ENCODE measurements around the gene GPR162.
"Not testable (repeated sequence)": the region's sequence is repeated elsewhere in the genome, so short reads cannot be mapped to it uniquely, and the experiment has no call there.

Gene GPR162

GRCh38 chr12:6852651-6853354 is 31.2 kb downstream of the GPR162 start:
- no peak for ATAC-seq (replicated peaks)
- Mint-ChIP-seq H3K4me3 (peak overlapping the region; percentile 85 to 86), H3K36me3 (ENCODE audit: insufficient read depth) (peaks cover 42% of the 10 kb centered on the region), H3K9me3 (no peaks in the 10 kb centered on the region), H3K27me3 (no peaks in the 10 kb centered on the region), H3K4me1 (ENCODE audit: low read depth in 2 of 2) (peaks cover 23 to 24% of the 10 kb centered on the region in 2 donors), H3K27ac (peak overlapping the region; percentile 96 to 99)
- DNase-seq = peak in 2 of 3 experiments; percentile 22 to 25

GRCh38 chr12:6853626-6854025 is 32.0 kb downstream of the GPR162 start:
- H3K4me3 Mint-ChIP-seq = peak overlapping the region; percentile 85 to 86
- no peaks in the 10 kb centered on the region for H3K9me3 Mint-ChIP-seq
- no peak for ATAC-seq (replicated peaks)
- peaks cover 44% of the 10 kb centered on the region for H3K36me3 Mint-ChIP-seq (ENCODE audit: insufficient read depth)
- H3K27me3 Mint-ChIP-seq = no peaks in the 10 kb centered on the region
- no peak for DNase-seq
- H3K27ac Mint-ChIP-seq = peak overlapping the region; percentile 41 to 99
- peaks cover 23 to 24% of the 10 kb centered on the region in 2 donors for H3K4me1 Mint-ChIP-seq (ENCODE audit: low read depth in 2 of 2)

- Mint-ChIP-seq H3K9me3 (no peaks in the 10 kb centered on the region), H3K4me1 (ENCODE audit: low read depth in 2 of 2) (peaks cover 23 to 24% of the 10 kb centered on the region in 2 donors), H3K27ac (peak overlapping the region; percentile 41 to 73), H3K36me3 (ENCODE audit: insufficient read depth) (peaks cover 44% of the 10 kb centered on the region), H3K4me3 (peak overlapping the region; percentile 85 to 86), H3K27me3 (no peaks in the 10 kb centered on the region)
- DNase-seq = no peak
- no peak for ATAC-seq (replicated peaks)
These were observed 32.4 kb downstream of the GPR162 start for GRCh38 chr12:6854036-6854435.

- no peak overlapping the region for H3K4me3 Mint-ChIP-seq
These were observed 33.7 kb downstream of the GPR162 start for GRCh38 chr12:6855322-6855721.

DNA sequence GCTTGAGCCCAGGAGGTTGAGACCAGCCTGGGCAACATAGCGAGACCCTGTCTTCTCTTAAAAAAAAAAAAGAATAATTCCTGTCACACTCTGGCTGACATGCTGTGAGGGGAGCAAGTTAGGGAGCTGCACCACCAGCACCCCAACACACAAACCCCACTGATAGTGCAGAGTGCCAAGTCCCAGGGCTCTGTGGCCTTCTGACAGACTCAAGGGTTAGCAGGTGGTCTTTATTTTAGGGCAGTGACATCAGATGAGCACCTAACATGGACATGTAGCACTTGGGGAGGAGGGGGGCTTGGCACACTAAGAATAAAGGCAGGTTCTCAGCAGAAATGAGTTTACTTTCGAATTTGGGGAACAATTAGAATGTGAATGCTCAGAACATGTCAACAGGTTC is 37.2 kb downstream of the GPR162 start:
- Mint-ChIP-seq H3K36me3 (ENCODE audit: insufficient read depth) (peaks cover 42% of the 10 kb centered on the region), H3K27ac (no peak overlapping the region), H3K27me3 (no peaks in the 10 kb centered on the region), H3K4me3 (no peak overlapping the region), H3K4me1 (ENCODE audit: low read depth in 2 of 2) (peaks cover 4 to 7% of the 10 kb centered on the region in 2 donors), H3K9me3 (no peaks in the 10 kb centered on the region)
- DNase-seq = no peak
- no peak for ATAC-seq (replicated peaks)

More at GRCh38 chr12:6855322-6855721, 33.7 kb downstream of the GPR162 start:
- Mint-ChIP-seq H3K27me3 (no peaks in the 10 kb centered on the region), H3K27ac (no peak overlapping the region), H3K4me1 (ENCODE audit: low read depth in 2 of 2) (peaks cover 21 to 22% of the 10 kb centered on the region in 2 donors), H3K36me3 (ENCODE audit: insufficient read depth) (peaks cover 46% of the 10 kb centered on the region), H3K9me3 (no peaks in the 10 kb centered on the region)
- DNase-seq (no peak), ATAC-seq (replicated peaks) (no peak)

- H3K4me3 Mint-ChIP-seq = no peak overlapping the region
- no peaks in the 10 kb centered on the region for H3K27me3 Mint-ChIP-seq
- no peaks in the 10 kb centered on the region for H3K9me3 Mint-ChIP-seq
- no peak for ATAC-seq (replicated peaks)
- H3K27ac Mint-ChIP-seq = no peak overlapping the region
- peaks cover 0 to 3% of the 10 kb centered on the region in 2 donors for H3K4me1 Mint-ChIP-seq (ENCODE audit: low read depth in 2 of 2)
- no peak for DNase-seq
- peaks cover 42% of the 10 kb centered on the region for H3K36me3 Mint-ChIP-seq (ENCODE audit: insufficient read depth)
These were observed 38.5 kb downstream of the GPR162 start for GRCh38 chr12:6860116-6860515.

- H3K27me3 Mint-ChIP-seq = no peaks in the 10 kb centered on the region
- no peak for DNase-seq
- H3K36me3 Mint-ChIP-seq (ENCODE audit: insufficient read depth) = peaks cover 39% of the 10 kb centered on the region
- H3K4me3 Mint-ChIP-seq = no peak overlapping the region
- H3K4me1 Mint-ChIP-seq (ENCODE audit: low read depth in 2 of 2) = peaks cover 0 to 3% of the 10 kb centered on the region in 2 donors
- ATAC-seq (replicated peaks) = no peak
- H3K9me3 Mint-ChIP-seq = no peaks in the 10 kb centered on the region
- H3K27ac Mint-ChIP-seq = no peak overlapping the region
These were observed 39.3 kb downstream of the GPR162 start for GRCh38 chr12:6860942-6861341.

DNA sequence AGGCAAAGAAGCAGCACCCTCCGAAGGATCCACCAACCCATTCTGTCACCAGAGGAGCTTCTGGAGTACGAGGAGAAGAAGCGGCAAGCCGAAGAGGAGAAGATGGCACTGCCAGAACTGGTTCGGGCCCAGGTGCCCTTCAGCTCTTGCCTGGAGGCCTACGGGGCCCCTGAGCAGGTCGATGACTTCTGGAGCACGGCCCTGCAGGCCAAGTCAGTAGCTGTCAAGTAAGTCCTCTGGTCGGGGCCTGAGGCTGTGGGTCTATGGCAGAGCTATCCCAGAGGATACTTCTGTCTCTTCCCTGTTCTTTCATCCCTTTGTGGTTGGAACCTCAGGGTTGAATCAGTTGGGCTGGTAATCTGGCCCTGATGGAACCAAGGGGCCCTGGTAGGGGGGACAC is 39.8 kb downstream of the GPR162 start:
- Mint-ChIP-seq H3K9me3 (no peaks in the 10 kb centered on the region), H3K27me3 (no peaks in the 10 kb centered on the region), H3K27ac (no peak overlapping the region), H3K36me3 (ENCODE audit: insufficient read depth) (peaks cover 38% of the 10 kb centered on the region), H3K4me3 (no peak overlapping the region), H3K4me1 (ENCODE audit: low read depth in 2 of 2) (peaks cover 0 to 3% of the 10 kb centered on the region in 2 donors)
- ATAC-seq (replicated peaks) (no peak), DNase-seq (no peak)

DNA sequence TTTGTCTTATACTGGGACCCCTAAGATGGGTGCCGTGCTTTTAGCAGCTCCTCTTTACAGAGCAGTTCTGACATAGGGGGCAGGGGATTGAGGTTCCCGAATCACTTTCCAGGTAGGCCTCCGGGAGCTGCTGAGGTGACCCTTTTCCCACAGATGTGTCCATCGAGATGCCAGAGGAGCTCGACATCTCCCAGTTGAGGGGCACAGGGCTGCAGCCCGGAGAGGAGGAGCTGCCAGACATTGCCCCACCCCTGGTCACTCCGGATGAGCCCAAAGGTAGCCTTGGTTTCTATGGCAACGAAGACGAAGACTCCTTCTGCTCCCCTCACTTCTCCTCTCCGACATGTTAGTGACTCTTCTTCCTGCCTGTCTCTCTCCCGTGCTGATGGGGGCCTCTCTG is 41.4 kb downstream of the GPR162 start:
- Mint-ChIP-seq H3K36me3 (ENCODE audit: insufficient read depth) (peaks cover 29% of the 10 kb centered on the region), H3K27me3 (no peaks in the 10 kb centered on the region), H3K4me1 (ENCODE audit: low read depth in 2 of 2) (peaks cover under 1% of the 10 kb centered on the region in 2 donors), H3K9me3 (no peaks in the 10 kb centered on the region), H3K4me3 (no peak overlapping the region), H3K27ac (no peak overlapping the region)
- ATAC-seq (replicated peaks) (no peak), DNase-seq (no peak)

DNA sequence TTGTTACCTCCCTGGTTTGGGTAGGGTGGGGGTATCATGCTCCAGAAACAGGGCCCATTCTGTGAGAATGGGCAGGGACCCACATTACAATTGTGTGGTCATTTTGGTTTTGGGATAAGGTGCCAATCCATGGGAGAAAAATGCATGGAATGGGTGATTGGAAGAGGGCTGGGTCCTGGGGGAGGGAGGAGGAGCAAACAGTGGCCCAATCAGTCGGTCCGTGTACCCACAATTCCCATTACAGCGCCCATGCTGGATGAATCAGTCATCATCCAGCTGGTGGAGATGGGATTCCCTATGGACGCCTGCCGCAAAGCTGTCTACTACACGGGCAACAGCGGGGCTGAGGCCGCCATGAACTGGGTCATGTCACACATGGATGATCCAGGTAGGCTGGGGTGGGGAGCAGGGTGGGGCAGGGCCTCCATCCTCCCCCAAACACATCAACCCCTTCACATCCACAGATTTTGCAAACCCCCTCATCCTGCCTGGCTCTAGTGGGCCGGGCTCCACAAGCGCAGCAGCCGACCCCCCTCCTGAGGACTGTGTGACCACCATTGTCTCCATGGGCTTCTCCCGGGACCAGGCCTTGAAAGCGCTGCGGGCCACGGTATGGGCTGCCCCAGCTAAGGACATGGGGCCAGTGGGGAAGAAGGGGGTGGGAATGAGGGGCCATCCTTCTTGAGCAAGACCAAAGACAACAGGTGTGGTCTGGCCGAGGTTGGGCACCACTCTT is 42.1 kb downstream of the GPR162 start:
- Mint-ChIP-seq H3K4me1 (ENCODE audit: low read depth in 2 of 2) (peaks cover 8% of the 10 kb centered on the region in 2 donors), H3K4me3 (no peak overlapping the region), H3K36me3 (ENCODE audit: insufficient read depth) (peaks cover 36% of the 10 kb centered on the region), H3K27ac (no peak overlapping the region), H3K27me3 (no peaks in the 10 kb centered on the region), H3K9me3 (no peaks in the 10 kb centered on the region)
- DNase-seq (no peak), ATAC-seq (replicated peaks) (no peak)

DNA sequence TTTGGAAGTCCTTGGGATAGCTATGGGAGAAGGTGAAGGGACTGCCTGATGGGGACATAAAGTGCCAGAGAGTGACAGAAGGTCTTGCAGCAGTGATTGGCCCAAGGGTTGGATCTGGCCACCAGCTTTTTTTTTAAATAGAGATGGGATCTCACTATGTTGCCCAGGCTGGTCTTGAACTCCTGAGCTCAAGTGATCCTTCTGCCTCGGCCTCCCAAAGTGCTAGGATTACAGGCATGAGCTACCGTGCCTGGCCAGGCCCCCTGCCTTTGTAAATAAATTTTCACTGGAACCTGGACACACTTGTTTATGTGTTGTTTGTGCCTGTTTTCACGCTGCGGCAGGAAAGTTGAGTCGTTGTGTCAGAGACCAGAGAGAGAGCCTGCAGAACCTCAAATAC is 43.7 kb downstream of the GPR162 start:
- H3K27me3 Mint-ChIP-seq; ATAC-seq (replicated peaks); H3K9me3 Mint-ChIP-seq; DNase-seq: not testable (repeated sequence)
- H3K27ac Mint-ChIP-seq = peak overlapping the region; percentile 11 to 57
- peak overlapping the region in 1 of 2 donors; percentile 7 for H3K4me3 Mint-ChIP-seq
- peaks cover 33% of the 10 kb centered on the region for H3K36me3 Mint-ChIP-seq (ENCODE audit: insufficient read depth)
- peaks cover 19 to 20% of the 10 kb centered on the region in 2 donors for H3K4me1 Mint-ChIP-seq (ENCODE audit: low read depth in 2 of 2)

- ATAC-seq (replicated peaks) (no peak), DNase-seq (no peak)
- Mint-ChIP-seq H3K4me3 (peak overlapping the region; percentile 85 to 87), H3K4me1 (ENCODE audit: low read depth in 2 of 2) (peaks cover 29% of the 10 kb centered on the region in 2 donors), H3K36me3 (ENCODE audit: insufficient read depth) (peaks cover 36% of the 10 kb centered on the region), H3K27me3 (no peaks in the 10 kb centered on the region), H3K27ac (peak overlapping the region in 1 of 2 donors; percentile 89), H3K9me3 (no peaks in the 10 kb centered on the region)
These were observed 44.7 kb downstream of the GPR162 start for GRCh38 chr12:6866163-6866919.

DNA sequence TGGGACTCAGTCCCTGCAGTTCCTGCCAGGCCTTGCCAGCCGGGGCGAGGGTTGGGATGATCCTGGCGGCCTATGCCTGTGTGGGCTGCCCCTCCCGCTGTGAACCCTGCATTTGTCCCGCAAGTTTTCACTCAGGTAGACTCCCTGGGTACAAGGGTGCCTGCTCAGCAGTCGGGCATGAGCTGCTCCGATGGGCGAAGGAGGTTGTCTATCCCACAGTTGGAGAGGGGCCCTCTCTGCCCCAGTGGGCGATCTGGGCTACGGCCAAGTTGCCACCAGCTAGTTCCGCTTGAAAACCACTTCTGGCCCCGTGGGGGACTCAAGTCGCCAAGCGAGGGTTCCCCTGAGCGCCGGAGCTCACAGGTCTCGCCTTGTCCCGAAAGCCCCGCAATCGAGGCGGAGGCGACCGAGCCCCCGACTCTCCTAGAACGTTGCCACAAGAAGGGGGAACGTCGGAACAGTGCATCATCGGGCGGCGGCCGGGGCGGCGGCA is 45.3 kb downstream of the GPR162 start:
- peaks cover 31% of the 10 kb centered on the region for H3K36me3 Mint-ChIP-seq (ENCODE audit: insufficient read depth)
- H3K27ac Mint-ChIP-seq = peak overlapping the region; percentile 83 to 89

More for the DNA sequence above, 45.3 kb downstream of the GPR162 start:
- Mint-ChIP-seq H3K27me3 (no peaks in the 10 kb centered on the region), H3K4me3 (peak overlapping the region; percentile 85 to 87), H3K9me3 (no peaks in the 10 kb centered on the region), H3K4me1 (ENCODE audit: low read depth in 2 of 2) (peaks cover 33 to 35% of the 10 kb centered on the region in 2 donors)
- ATAC-seq (replicated peaks) (peak; percentile 10), DNase-seq (no peak)
